ENCODE results near the gene GPR78. TPM values are rescaled to one million over a fixed set of nuclear protein-coding genes. Genes with fewer than 3 reads are reported as not detected.

Gene GPR78
- total RNA-seq, 1 donor from 2014 or later, result 0.09 TPM

DNA sequence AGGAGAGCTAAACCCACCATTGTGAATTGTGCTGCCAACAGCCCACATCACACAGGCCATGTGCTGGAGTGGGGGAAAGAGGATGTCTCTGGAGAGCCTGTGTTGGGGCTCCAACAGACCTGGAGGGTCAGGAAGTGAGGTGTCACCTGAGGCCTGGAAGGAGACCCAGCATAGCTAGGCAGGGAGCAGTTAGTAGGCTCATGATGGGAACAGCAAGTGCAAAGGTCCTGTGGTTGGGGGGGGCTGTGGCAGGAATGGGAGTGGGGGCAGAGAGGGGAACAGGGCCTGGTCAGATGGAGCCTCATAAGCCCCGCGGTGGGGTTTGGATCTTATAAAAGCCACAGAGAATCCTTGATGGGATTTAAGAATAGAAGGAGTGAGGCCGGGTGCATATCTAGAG, 35.9 kb upstream of the GPR78 start:
- H3K4me3 Mint-ChIP-seq, result no peak overlapping the region
- no peaks in the 10 kb centered on the region for H3K4me1 Mint-ChIP-seq
- no peak for DNase-seq (ENCODE audit: low spot score)
- H3K9ac ChIP-seq, result no peak overlapping the region
- no peaks in the 10 kb centered on the region for H3F3A ChIP-seq (ENCODE audit: low read depth)
- no peaks in the 10 kb centered on the region for H3K36me3 Mint-ChIP-seq
- H3K9me3 ChIP-seq (ENCODE audit: low read depth), result no peaks in the 10 kb centered on the region
- no peak overlapping the region for H3K4me2 ChIP-seq
- H3K27ac ChIP-seq, result no peak overlapping the region
- no peaks in the 10 kb centered on the region for H3K79me2 ChIP-seq (ENCODE audit: low read depth)
- no peaks in the 10 kb centered on the region for H3K9me3 Mint-ChIP-seq
- H2AFZ ChIP-seq (replicated peaks), result no peak overlapping the region
- H3K36me3 ChIP-seq, result no peaks in the 10 kb centered on the region
- no peak overlapping the region for H3K4me3 ChIP-seq
- no peak overlapping the region for H3K27ac Mint-ChIP-seq
- H4K20me1 ChIP-seq (ENCODE audit: low read depth), result no peaks in the 10 kb centered on the region
- TF ChIP-seq EZH2phosphoT487 (IDR thresholded peaks at IDR 0.05) (no peak), EZH2 (IDR thresholded peaks at IDR 0.05) (no peak)
- TF ChIP-seq, protein P1, sequence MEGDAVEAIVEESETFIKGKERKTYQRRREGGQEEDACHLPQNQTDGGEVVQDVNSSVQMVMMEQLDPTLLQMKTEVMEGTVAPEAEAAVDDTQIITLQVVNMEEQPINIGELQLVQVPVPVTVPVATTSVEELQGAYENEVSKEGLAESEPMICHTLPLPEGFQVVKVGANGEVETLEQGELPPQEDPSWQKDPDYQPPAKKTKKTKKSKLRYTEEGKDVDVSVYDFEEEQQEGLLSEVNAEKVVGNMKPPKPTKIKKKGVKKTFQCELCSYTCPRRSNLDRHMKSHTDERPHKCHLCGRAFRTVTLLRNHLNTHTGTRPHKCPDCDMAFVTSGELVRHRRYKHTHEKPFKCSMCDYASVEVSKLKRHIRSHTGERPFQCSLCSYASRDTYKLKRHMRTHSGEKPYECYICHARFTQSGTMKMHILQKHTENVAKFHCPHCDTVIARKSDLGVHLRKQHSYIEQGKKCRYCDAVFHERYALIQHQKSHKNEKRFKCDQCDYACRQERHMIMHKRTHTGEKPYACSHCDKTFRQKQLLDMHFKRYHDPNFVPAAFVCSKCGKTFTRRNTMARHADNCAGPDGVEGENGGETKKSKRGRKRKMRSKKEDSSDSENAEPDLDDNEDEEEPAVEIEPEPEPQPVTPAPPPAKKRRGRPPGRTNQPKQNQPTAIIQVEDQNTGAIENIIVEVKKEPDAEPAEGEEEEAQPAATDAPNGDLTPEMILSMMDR (IDR thresholded peaks at IDR 0.05), result no peak
- no peaks in the 10 kb centered on the region for H3K27me3 ChIP-seq
- peaks cover 23% of the 10 kb centered on the region for H3K27me3 Mint-ChIP-seq (ENCODE audit: insufficient read depth, low read depth)
- H3K4me1 ChIP-seq, result no peaks in the 10 kb centered on the region

DNA sequence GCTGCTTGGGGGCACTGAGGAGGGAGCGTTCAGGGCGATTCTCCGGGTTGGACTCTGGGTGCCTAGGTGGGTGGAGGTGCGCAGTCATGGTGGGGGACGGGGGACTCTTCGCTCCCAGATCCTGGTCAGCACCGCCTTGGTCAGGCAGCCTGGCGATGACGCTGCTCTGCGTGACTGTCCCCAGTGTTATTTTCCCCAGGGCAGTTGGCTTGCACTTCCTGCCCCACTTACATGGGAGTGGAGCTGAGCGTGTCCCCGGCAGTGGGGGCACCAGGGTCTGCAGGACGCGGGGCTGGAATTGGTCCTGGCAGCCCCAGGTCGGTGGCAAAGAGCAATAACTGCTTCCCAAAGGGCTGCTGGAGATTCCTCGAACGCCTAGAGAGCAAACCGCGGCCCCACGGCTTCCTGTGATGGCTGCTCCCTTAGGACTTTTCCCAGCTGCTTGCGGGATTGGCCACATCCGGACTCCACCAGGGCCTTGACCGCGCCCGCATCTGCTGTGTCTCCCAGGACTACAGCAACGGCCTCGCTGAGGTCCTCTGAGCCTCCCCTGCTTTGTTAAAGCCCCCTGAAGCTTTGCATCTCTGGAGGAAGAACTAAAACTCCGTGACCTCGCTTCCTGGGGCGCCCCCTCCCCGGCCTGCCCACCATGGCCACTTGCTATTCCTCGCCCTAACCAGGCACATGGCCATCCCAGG, 35.3 kb upstream of the GPR78 start:
- H3K36me3 Mint-ChIP-seq, result no peaks in the 10 kb centered on the region
- Histone ChIP-seq H3K27me3 (no peaks in the 10 kb centered on the region), H3K36me3 (no peaks in the 10 kb centered on the region), H2AFZ (replicated peaks) (no peak overlapping the region), H3K79me2 (ENCODE audit: low read depth) (no peaks in the 10 kb centered on the region), H3K4me2 (no peak overlapping the region), H4K20me1 (ENCODE audit: low read depth) (no peaks in the 10 kb centered on the region), H3K9ac (no peak overlapping the region), H3F3A (ENCODE audit: low read depth) (no peaks in the 10 kb centered on the region), H3K4me3 (no peak overlapping the region), H3K27ac (no peak overlapping the region), H3K9me3 (ENCODE audit: low read depth) (no peaks in the 10 kb centered on the region), H3K4me1 (no peaks in the 10 kb centered on the region)
- peaks cover 22% of the 10 kb centered on the region for H3K27me3 Mint-ChIP-seq (ENCODE audit: insufficient read depth, low read depth)
- no peak overlapping the region for H3K4me3 Mint-ChIP-seq
- no peak overlapping the region for H3K27ac Mint-ChIP-seq
- DNase-seq (ENCODE audit: low spot score), result no peak
- no peaks in the 10 kb centered on the region for H3K4me1 Mint-ChIP-seq
- H3K9me3 Mint-ChIP-seq, result no peaks in the 10 kb centered on the region
- TF ChIP-seq, protein P1 (IDR thresholded peaks at IDR 0.05), result no peak
- no peak for TF ChIP-seq EZH2phosphoT487 (IDR thresholded peaks at IDR 0.05)
- TF ChIP-seq EZH2 (IDR thresholded peaks at IDR 0.05), result no peak

DNA sequence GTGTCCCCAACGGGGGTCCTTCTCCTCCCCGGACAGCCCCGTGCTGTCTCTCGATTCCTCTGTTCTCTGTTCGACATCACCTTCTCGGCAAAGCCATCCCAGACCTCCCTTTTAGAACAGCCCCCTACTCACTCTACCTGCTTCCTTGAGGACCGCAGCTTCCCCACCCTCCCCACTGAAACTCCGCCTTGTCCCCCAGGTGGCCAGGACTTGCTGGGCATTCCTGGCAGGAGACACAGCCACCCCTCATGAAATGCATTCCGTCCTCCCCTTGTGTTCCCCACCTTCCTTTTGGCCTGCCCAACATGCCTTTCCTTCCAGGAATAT, 34.8 kb upstream of the GPR78 start:
- Histone ChIP-seq H4K20me1 (ENCODE audit: low read depth) (no peaks in the 10 kb centered on the region), H3K4me2 (no peak overlapping the region), H3K79me2 (ENCODE audit: low read depth) (no peaks in the 10 kb centered on the region), H3K4me3 (no peak overlapping the region), H3K27me3 (no peaks in the 10 kb centered on the region), H3F3A (ENCODE audit: low read depth) (no peaks in the 10 kb centered on the region), H3K27ac (no peak overlapping the region), H3K36me3 (no peaks in the 10 kb centered on the region), H2AFZ (replicated peaks) (no peak overlapping the region), H3K9ac (no peak overlapping the region), H3K4me1 (no peaks in the 10 kb centered on the region), H3K9me3 (ENCODE audit: low read depth) (no peaks in the 10 kb centered on the region)
- Mint-ChIP-seq H3K9me3 (no peaks in the 10 kb centered on the region), H3K27ac (no peak overlapping the region), H3K27me3 (ENCODE audit: insufficient read depth, low read depth) (peaks cover 17% of the 10 kb centered on the region), H3K36me3 (no peaks in the 10 kb centered on the region), H3K4me3 (no peak overlapping the region), H3K4me1 (no peaks in the 10 kb centered on the region)
- no peak for DNase-seq (ENCODE audit: low spot score)
- TF ChIP-seq, protein P1 (IDR thresholded peaks at IDR 0.05), result no peak
- TF ChIP-seq EZH2 (IDR thresholded peaks at IDR 0.05), result no peak
- no peak for TF ChIP-seq EZH2phosphoT487 (IDR thresholded peaks at IDR 0.05)

All from neural progenitor cell (in vitro differentiated cells).